ENCODE data around the gene RNF19B. TPM values are rescaled to one million over a fixed set of nuclear protein-coding genes. Genes with fewer than 3 reads are reported as not detected.

Gene RNF19B, protein sequence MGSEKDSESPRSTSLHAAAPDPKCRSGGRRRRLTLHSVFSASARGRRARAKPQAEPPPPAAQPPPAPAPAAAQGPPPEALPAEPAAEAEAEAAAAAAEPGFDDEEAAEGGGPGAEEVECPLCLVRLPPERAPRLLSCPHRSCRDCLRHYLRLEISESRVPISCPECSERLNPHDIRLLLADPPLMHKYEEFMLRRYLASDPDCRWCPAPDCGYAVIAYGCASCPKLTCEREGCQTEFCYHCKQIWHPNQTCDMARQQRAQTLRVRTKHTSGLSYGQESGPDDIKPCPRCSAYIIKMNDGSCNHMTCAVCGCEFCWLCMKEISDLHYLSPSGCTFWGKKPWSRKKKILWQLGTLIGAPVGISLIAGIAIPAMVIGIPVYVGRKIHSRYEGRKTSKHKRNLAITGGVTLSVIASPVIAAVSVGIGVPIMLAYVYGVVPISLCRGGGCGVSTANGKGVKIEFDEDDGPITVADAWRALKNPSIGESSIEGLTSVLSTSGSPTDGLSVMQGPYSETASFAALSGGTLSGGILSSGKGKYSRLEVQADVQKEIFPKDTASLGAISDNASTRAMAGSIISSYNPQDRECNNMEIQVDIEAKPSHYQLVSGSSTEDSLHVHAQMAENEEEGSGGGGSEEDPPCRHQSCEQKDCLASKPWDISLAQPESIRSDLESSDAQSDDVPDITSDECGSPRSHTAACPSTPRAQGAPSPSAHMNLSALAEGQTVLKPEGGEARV
- 7.7 and 9.8 TPM in 2 replicates for total RNA-seq

GRCh38 chr1:32964461-32965250 is at the start of gene RNF19B:
TSS of gene RNF19B (minus strand) at chr1:32964809. CDS start at chr1:32964685, 124 bp downstream.

DNA sequence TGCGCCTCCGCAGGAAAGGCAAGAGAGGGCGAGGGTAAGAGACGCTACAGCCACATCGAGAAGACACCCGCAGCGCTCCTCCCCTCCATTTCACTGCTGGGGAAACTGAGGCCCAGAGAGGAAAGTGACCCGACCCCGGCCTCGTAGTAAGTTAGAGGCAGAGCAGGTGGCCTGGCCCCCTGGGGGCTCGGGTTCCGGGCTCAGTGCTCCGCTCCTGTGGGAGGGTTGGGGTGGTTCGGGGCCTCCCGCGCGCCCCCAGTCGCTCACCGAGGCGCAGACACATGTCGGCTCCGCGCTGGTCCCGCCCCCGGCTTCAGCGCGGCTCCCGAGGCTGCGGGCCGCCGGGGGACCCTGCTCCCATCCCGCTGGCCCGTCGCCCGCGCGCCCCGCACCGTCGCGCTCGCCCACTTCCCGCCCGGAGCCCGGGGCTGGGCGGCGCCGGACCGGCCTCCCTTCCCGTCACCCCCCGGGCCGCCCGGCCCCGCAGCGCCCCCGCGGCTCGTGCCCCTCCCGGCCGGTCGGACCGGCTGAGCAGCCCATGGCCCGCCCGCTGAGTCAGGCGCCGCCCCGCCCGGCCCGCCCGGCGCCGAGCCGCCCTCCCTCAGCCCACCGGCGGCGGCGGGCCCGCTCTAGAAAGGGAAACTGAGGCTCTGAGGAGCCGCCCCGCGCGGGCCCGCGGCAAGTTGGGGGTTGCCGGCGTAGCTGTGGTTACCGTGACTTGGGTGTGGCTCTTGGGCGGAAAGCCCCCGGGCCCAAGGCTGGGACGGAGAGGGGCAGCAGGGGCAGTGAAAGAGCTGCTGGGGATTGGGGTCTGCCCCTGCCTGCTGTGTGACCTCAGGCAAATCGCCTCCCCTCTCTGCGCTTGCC is 63.4 kb downstream of the RNF19B start, which contains the start of gene TMEM54:
TSS of gene TMEM54 (minus strand) at position 434 of the 867 bp plus-strand sequence. CDS start at position 283, 151 bp downstream.

Other genes starting within 250 kb of the RNF19B start
- 112 and 138 TPM in 2 replicates for gene YARS1, start 147.5 kb downstream of the RNF19B start, total RNA-seq
- gene S100PBP, start 147.2 kb downstream of the RNF19B start, total RNA-seq: 24.3 and 27.0 TPM in 2 replicates
- 0.20 and 0.37 TPM in 2 replicates for gene FNDC5, start 93.9 kb downstream of the RNF19B start, total RNA-seq
- not detected in 2 replicates for gene HPCA, start 78.3 kb downstream of the RNF19B start, total RNA-seq
- 20.9 and 31.2 TPM in 2 replicates for gene TMEM54, start 63.4 kb downstream of the RNF19B start, total RNA-seq
- gene AK2, start 72.1 kb upstream of the RNF19B start, total RNA-seq: 101 and 103 TPM in 2 replicates
- 6.3 and 10.3 TPM in 2 replicates for gene AZIN2, start 116.3 kb upstream of the RNF19B start, total RNA-seq
- 1.1 and 1.2 TPM in 2 replicates for gene TRIM62, start 217.2 kb upstream of the RNF19B start, total RNA-seq

Data from subcutaneous preadipocyte (primary cell).